Thyroid gland (tissue), 4 donors: ENCODE results near the gene CACNA2D3.

Experiments used
- CTCF ChIP-seq, 6 experiments: fragments of 200-600 bp in 3 of 6; fragments of 450-650 bp in 3 of 6; sonication (generic) in 3 of 6; IDR thresholded peaks; one replicate each; pipeline ENCODE4 v1.5.1; 2016 to 2019; ENCODE audit warnings: antibody characterized with exemption in 6 of 6, mild to moderate bottlenecking in 2 of 6, inconsistent platforms in 1 of 6, moderate library complexity in 1 of 6
- POLR2A ChIP-seq, 2 donors: fragments of 450-650 bp; IDR thresholded peaks; one replicate each; pipeline ENCODE4 v1.6.1; 2017; ENCODE audit warnings: antibody characterized with exemption in 2 of 2, mild to moderate bottlenecking in 2 of 2, moderate library complexity in 1 of 2

GRCh38 chr3:54303517-54304375 lies 181.4 kb downstream of the CACNA2D3 start:
- TF ChIP-seq POLR2A (IDR thresholded peaks at IDR 0.05) (no peak), CTCF (IDR thresholded peaks at IDR 0.05) (no peak)
